Glutamatergic neuron (in vitro differentiated cells): ENCODE data around the gene MYOZ1. TPM values are rescaled to one million over a fixed set of nuclear protein-coding genes. Genes with fewer than 3 reads are reported as not detected.

Experiments used
- DNase-seq: peaks from one replicate; pipeline ENCODE4 v3.0.0; 2022
- H3K27ac Mint-ChIP-seq: one replicate; pipeline ENCODE4 v1.8.0; 2020; ENCODE audit warnings: mild to moderate bottlenecking, mixed read lengths, inconsistent platforms; ENCODE audit not compliant: unreplicated experiment
- H3K27me3 Mint-ChIP-seq: one replicate; pipeline ENCODE4 v1.8.0; 2020; ENCODE audit warnings: mild to moderate bottlenecking, moderate library complexity, mixed read lengths, inconsistent platforms; ENCODE audit not compliant: unreplicated experiment
- H3K36me3 Mint-ChIP-seq: one replicate; pipeline ENCODE4 v1.8.0; 2020; ENCODE audit warnings: mild to moderate bottlenecking, mixed read lengths, inconsistent platforms; ENCODE audit not compliant: unreplicated experiment
- H3K4me1 Mint-ChIP-seq: one replicate; pipeline ENCODE4 v1.8.0; 2020; ENCODE audit warnings: mild to moderate bottlenecking, low read depth, mixed read lengths, inconsistent platforms; ENCODE audit not compliant: unreplicated experiment
- H3K4me3 Mint-ChIP-seq: one replicate; pipeline ENCODE4 v1.8.0; 2020; ENCODE audit warnings: mild to moderate bottlenecking, mixed read lengths, inconsistent platforms; ENCODE audit not compliant: unreplicated experiment
- H3K9me3 Mint-ChIP-seq: one replicate; pipeline ENCODE4 v1.8.0; 2020; ENCODE audit warnings: mild to moderate bottlenecking, moderate library complexity, mixed read lengths, inconsistent platforms; ENCODE audit not compliant: unreplicated experiment
- CTCF ChIP-seq: fragments of 200-600 bp; sonication (generic); IDR thresholded peaks from one replicate; pipeline ENCODE4 v1.5.0; 2021; ENCODE audit not compliant: partially characterized antibody, unreplicated experiment
- total RNA-seq: library from RNA; stranded (reverse); fragmentation: NEBNext Ultra II Directional; extraction: Animal tissue kit (Norgen Biotek cat#: 25700); gene quantifications from one replicate; pipeline ENCODE4 v1.2.1, GENCODE V29; 2021; ENCODE audit not compliant: unreplicated experiment

Gene MYOZ1
- total RNA-seq, 1 donor from 2014 or later, result 0.64 TPM

- no peak for TF ChIP-seq CTCF
- Mint-ChIP-seq H3K27me3 (peaks cover 1% of the 10 kb centered on the region), H3K27ac (no peak overlapping the region), H3K36me3 (no peaks in the 10 kb centered on the region), H3K9me3 (no peaks in the 10 kb centered on the region), H3K4me1 (no peaks in the 10 kb centered on the region), H3K4me3 (no peak overlapping the region)
- no peak for DNase-seq
These were observed 59.4 kb downstream of the MYOZ1 start for GRCh38 chr10:73581918-73582317.

Other genes with a start within 250 kb of the MYOZ1 start
- gene ANXA7, start 227.4 kb downstream of the MYOZ1 start, total RNA-seq, result 35.9 TPM
- gene MSS51, start 207.9 kb downstream of the MYOZ1 start, total RNA-seq, result 3.5 TPM
- 67.9 TPM for gene PPP3CB, start 145.4 kb downstream of the MYOZ1 start, total RNA-seq
- gene USP54, start 50.1 kb downstream of the MYOZ1 start, total RNA-seq, result 9.1 TPM
- 0.42 TPM for gene SYNPO2L, start 14.6 kb upstream of the MYOZ1 start, total RNA-seq
- 10.9 TPM for gene AGAP5, start 56.6 kb upstream of the MYOZ1 start, total RNA-seq
- 91.1 TPM for gene SEC24C, start 102.9 kb upstream of the MYOZ1 start, total RNA-seq
- 30.9 TPM for gene CHCHD1, start 140.6 kb upstream of the MYOZ1 start, total RNA-seq
- 165 TPM for gene ZSWIM8, start 144.1 kb upstream of the MYOZ1 start, total RNA-seq
- gene NDST2, start 170.1 kb upstream of the MYOZ1 start, total RNA-seq, result 34.4 TPM
- gene CAMK2G, start 233.1 kb upstream of the MYOZ1 start, total RNA-seq, result 25.9 TPM